ENCODE results near the gene ARHGEF4. TPM values are rescaled to one million over a fixed set of nuclear protein-coding genes. Genes with fewer than 3 reads are reported as not detected.

ARHGEF4 gene
- total RNA-seq, 4 donors from 2014 or later = 52.8 to 82.4 (median 73.3) TPM

GRCh38 chr2:131037398-131038257, 200.9 kb downstream of the ARHGEF4 start:
- no peak for TF ChIP-seq POLR2A (IDR thresholded peaks at IDR 0.05)
- TF ChIP-seq CTCF (IDR thresholded peaks at IDR 0.05) = no peak
- H3K4me1 ChIP-seq = peaks cover 10 to 44% (median 10%) of the 10 kb centered on the region in 3 donors
- 40 to 66% methylated on average over 2 to 6 of the region's 6 CpGs for WGBS, 2 donors
- intact Hi-C loops (cut with DNase I) = no loop called here
- no peak for DNase-seq
- no peaks in the 10 kb centered on the region for H3K9me3 ChIP-seq
- peaks cover 0 to 58% (median 0%) of the 10 kb centered on the region in 3 donors for H3K36me3 ChIP-seq
- H3K27ac ChIP-seq = no peak overlapping the region
- H3K27me3 ChIP-seq = peaks cover 0 to 36% (median 0%) of the 10 kb centered on the region in 4 donors
- no peak overlapping the region for H3K4me3 ChIP-seq

- TF ChIP-seq CTCF (IDR thresholded peaks at IDR 0.05) = no peak
- TF ChIP-seq POLR2A (IDR thresholded peaks at IDR 0.05) = no peak
- Histone ChIP-seq H3K27me3 (peaks cover 0 to 36% (median 0%) of the 10 kb centered on the region in 4 donors), H3K4me3 (no peak overlapping the region), H3K27ac (no peak overlapping the region), H3K36me3 (peaks cover 0 to 65% (median 0%) of the 10 kb centered on the region in 3 donors), H3K9me3 (no peaks in the 10 kb centered on the region), H3K4me1 (peaks cover 10 to 41% (median 10%) of the 10 kb centered on the region in 3 donors)
- WGBS, 2 donors = 83 to 91% methylated on average over 8 to 11 of the region's 17 CpGs
- no peak for DNase-seq
- intact Hi-C loops (cut with DNase I) = no loop called here
Measured at GRCh38 chr2:131038258-131039100, 201.8 kb downstream of the ARHGEF4 start.

DNA sequence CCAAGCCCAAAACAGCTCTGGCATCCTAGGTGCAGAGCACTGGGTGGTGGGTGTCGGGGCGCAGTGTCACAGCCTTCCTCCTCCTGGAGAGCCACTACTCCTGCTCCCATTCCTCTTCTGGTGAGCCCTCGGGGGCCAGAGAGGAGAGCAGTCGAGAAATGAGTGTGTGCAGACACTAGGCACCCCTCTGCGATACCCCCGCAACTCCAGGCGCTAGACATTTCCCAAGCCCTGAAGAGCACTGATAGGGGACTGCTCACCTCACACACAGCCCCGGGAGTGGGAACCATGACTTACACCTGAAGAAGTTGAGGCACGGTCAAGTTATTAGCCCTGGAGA, 202.4 kb downstream of the ARHGEF4 start:
- no peaks in the 10 kb centered on the region for H3K9me3 ChIP-seq
- WGBS, 2 donors = 76 to 93% methylated on average over 3 to 5 of the region's 9 CpGs
- H3K27ac ChIP-seq = no peak overlapping the region
- peaks cover 7 to 36% (median 9%) of the 10 kb centered on the region in 3 donors for H3K4me1 ChIP-seq
- peaks cover 0 to 34% (median 0%) of the 10 kb centered on the region in 4 donors for H3K27me3 ChIP-seq
- DNase-seq = no peak
- intact Hi-C loops (cut with DNase I) = no loop called here
- TF ChIP-seq CTCF (IDR thresholded peaks at IDR 0.05) (no peak), POLR2A (IDR thresholded peaks at IDR 0.05) (no peak)
- peaks cover 0 to 71% (median 0%) of the 10 kb centered on the region in 3 donors for H3K36me3 ChIP-seq
- H3K4me3 ChIP-seq = no peak overlapping the region

- Histone ChIP-seq H3K27ac (no peak overlapping the region), H3K4me3 (no peak overlapping the region), H3K4me1 (peaks cover 3 to 31% (median 5%) of the 10 kb centered on the region in 3 donors), H3K36me3 (peaks cover 0 to 76% (median 2%) of the 10 kb centered on the region in 3 donors), H3K9me3 (no peaks in the 10 kb centered on the region), H3K27me3 (peaks cover 0 to 30% (median 0%) of the 10 kb centered on the region in 4 donors)
- 78 to 91% methylated on average over 4 to 17 of the region's 23 CpGs for WGBS, 2 donors
- DNase-seq = no peak
- no peak for TF ChIP-seq POLR2A (IDR thresholded peaks at IDR 0.05)
- no peak for TF ChIP-seq CTCF (IDR thresholded peaks at IDR 0.05)
- intact Hi-C loops (cut with DNase I) = no loop called here
Measured at GRCh38 chr2:131039535-131039907, 202.8 kb downstream of the ARHGEF4 start.

Data from esophagus squamous epithelium (tissue), 5 donors.